K562 (cell line): Measurements from ENCODE around the gene IKBKE. TPM values are rescaled to one million over a fixed set of nuclear protein-coding genes. Genes with fewer than 3 reads are reported as not detected.

Source experiments
- ATAC-seq: fragments of 200-7000 bp; cut with Tn5 transposase; 3 replicates; pipeline ENCODE4 v1.9.1; 2020; ENCODE audit warnings: moderate library complexity
- BruUV-seq: library from RNA; stranded (reverse); fragments of 400-500 nt; replicated peaks from 2 replicates; lab custom pipeline; 2021; lab: Mats Ljungman, UMichigan
- CTCF ChIA-PET: fragments of 300-600 bp; formaldehyde crosslinking; extraction: SDS; loops from one replicate; lab custom pipeline; 2021; ENCODE audit warnings: low intra/inter-chr PET ratio; lab: Yijun Ruan, JAX
- POLR2A ChIA-PET: fragments of 300-600, 350-650 bp; sonication (Branson Sonifier 250); formaldehyde crosslinking; extraction: SDS; loops from one replicate; lab custom pipeline; 2021; ENCODE audit warnings: antibody characterized with exemption, inconsistent platforms; lab: Yijun Ruan, JAX
- DNase-seq, 4 experiments: peaks; one replicate each; pipeline versions ENCODE4 v3.0.0 to v3.0.0-alpha.2; 2011 to 2018; ENCODE audit warnings: low spot score in 3 of 4, mixed read lengths in 3 of 4; ENCODE audit errors: extremely low read depth in 1 of 4
- FAIRE-seq: peaks from 2 replicates; lab custom pipeline; 2011; peaks lifted over from hg19 to GRCh38; lab: Jason Lieb, UNC
- H2AFZ ChIP-seq: 2 replicates; pipeline ENCODE4 v1.6.0; 2011; ENCODE audit warnings: low read depth, low read length, control low read depth, inconsistent platforms
- H3K27ac ChIP-seq: fragments of 200-600 bp; 3 replicates; pipeline ENCODE4 v1.8.0; 2011; ENCODE audit warnings: low read depth, mild to moderate bottlenecking, control low read depth, inconsistent platforms, low read length, moderate library complexity, mixed read lengths; ENCODE audit errors: extremely low read depth
- H3K27me3 ChIP-seq, 2 experiments: fragments of 300-600 bp in 1 of 2; 2 replicates in 1 of 2; 3 replicates in 1 of 2; pipeline versions ENCODE4 v1.6.0 to v1.8.0; 2011; ENCODE audit warnings: inconsistent platforms in 2 of 2, low read length in 2 of 2, mild to moderate bottlenecking in 1 of 2, mixed read lengths in 1 of 2, moderate library complexity in 1 of 2; ENCODE audit not compliant: control insufficient read depth in 2 of 2, insufficient read depth in 2 of 2
- H3K36me3 ChIP-seq: fragments of 300-600 bp; 3 replicates; pipeline ENCODE4 v1.8.0; 2011; ENCODE audit warnings: mild to moderate bottlenecking, low read length, inconsistent platforms; ENCODE audit not compliant: control insufficient read depth, insufficient read depth
- H3K4me1 ChIP-seq, 2 experiments: fragments of 200-600 bp in 1 of 2; replicated peaks in 1 of 2; 2 replicates in 1 of 2; 3 replicates in 1 of 2; pipeline versions ENCODE4 v1.5.1 to v1.8.0; 2011; ENCODE audit warnings: inconsistent platforms in 2 of 2, low read length in 2 of 2, mild to moderate bottlenecking in 1 of 2, mixed read lengths in 1 of 2, moderate library complexity in 1 of 2; ENCODE audit not compliant: control insufficient read depth in 2 of 2, insufficient read depth in 2 of 2
- H3K4me2 ChIP-seq: 2 replicates; pipeline ENCODE4 v1.6.1; 2011; ENCODE audit warnings: low read length, control low read depth, inconsistent platforms, mixed read lengths; ENCODE audit not compliant: insufficient read depth
- H3K4me3 ChIP-seq: fragments of 200-600 bp; sonication (generic), shearing (Covaris generic); 2 replicates; pipeline ENCODE4 v1.5.1; 2016; ENCODE audit warnings: control low read depth, inconsistent platforms
- H3K79me2 ChIP-seq: fragments of 200-600 bp; 3 replicates; pipeline ENCODE4 v1.8.0; 2011; ENCODE audit warnings: low read length, inconsistent platforms; ENCODE audit not compliant: control insufficient read depth, insufficient read depth
- H3K9ac ChIP-seq, 2 experiments: 2 replicates each; pipeline versions ENCODE4 v1.6.0 to v1.6.1; 2011; ENCODE audit warnings: low read depth in 2 of 2, low read length in 2 of 2, control low read depth in 1 of 2, inconsistent platforms in 1 of 2, mild to moderate bottlenecking in 1 of 2, mixed read lengths in 1 of 2; ENCODE audit not compliant: insufficient read depth in 1 of 2
- H3K9me1 ChIP-seq: one replicate; pipeline ENCODE4 v1.6.0; 2011; ENCODE audit warnings: inconsistent platforms, mild to moderate bottlenecking, low read length, moderate library complexity; ENCODE audit not compliant: control insufficient read depth, insufficient read depth
- H3K9me3 ChIP-seq: replicated peaks from 2 replicates; pipeline ENCODE4 v1.5.1; 2011; ENCODE audit warnings: low read depth, low read length, inconsistent platforms; ENCODE audit not compliant: control insufficient read depth, insufficient read depth
- H4K20me1 ChIP-seq: replicated peaks from 2 replicates; pipeline ENCODE4 v1.6.1; 2011; ENCODE audit warnings: low read length, inconsistent platforms, mixed read lengths; ENCODE audit not compliant: control insufficient read depth, insufficient read depth
- CTBP1 ChIP-seq: fragments of 450-650 bp; IDR thresholded peaks from 2 replicates; pipeline ENCODE4 v1.6.1; 2016; ENCODE audit warnings: borderline replicate concordance
- ELF1 ChIP-seq: fragments of 200-800 bp; sonication (Bioruptor generic); IDR thresholded peaks from 2 replicates; pipeline ENCODE4 v1.6.1; 2016; ENCODE audit warnings: missing genetic modification characterization, missing compliant biosample characterization
- HDAC1 ChIP-seq, 2 experiments: fragments of 450-650 bp; IDR thresholded peaks; 2 replicates each; pipeline ENCODE4 v1.6.1; 2016 to 2017; ENCODE audit warnings: inconsistent platforms in 1 of 2, mild to moderate bottlenecking in 1 of 2, moderate library complexity in 1 of 2
- KLF13 ChIP-seq: fragments of 450-650 bp; IDR thresholded peaks from 2 replicates; pipeline ENCODE4 v1.6.1; 2016; ENCODE audit warnings: missing genetic modification characterization, low read depth, mild to moderate bottlenecking, missing compliant biosample characterization, moderate library complexity, borderline replicate concordance
- MTF1 ChIP-seq: fragments of 250-450 bp; sonication (Bioruptor Pico); IDR thresholded peaks from 2 replicates; pipeline ENCODE4 v1.9.0; 2021; ENCODE audit warnings: moderate library complexity, mild to moderate bottlenecking, inconsistent platforms, borderline replicate concordance
- NR3C1 ChIP-seq: sonication (generic); formaldehyde crosslinking; IDR thresholded peaks from 2 replicates; pipeline ENCODE4 v1.8.1; 2022; ENCODE audit warnings: missing genetic modification reagents
- PTBP1 ChIP-seq: fragments of 200-400 bp; formaldehyde crosslinking; IDR thresholded peaks from 2 replicates; pipeline ENCODE4 v1.6.1; 2017; ENCODE audit warnings: low read depth, low read length
- ZNF263 ChIP-seq: sonication (generic); formaldehyde crosslinking; IDR thresholded peaks from 2 replicates; pipeline ENCODE4 v1.8.0; 2022; ENCODE audit warnings: mild to moderate bottlenecking, missing genetic modification reagents, borderline replicate concordance
- ZZZ3 ChIP-seq: fragments of 450-650 bp; IDR thresholded peaks from 2 replicates; pipeline ENCODE4 v1.6.1; 2016; ENCODE audit warnings: antibody characterized with exemption, mild to moderate bottlenecking, moderate library complexity
- WGBS: fragments of 100-300 bp; shearing (Covaris generic); methylation state at CpG from one replicate; pipeline ENCODE4 v1.1.6; 2016; ENCODE audit warnings: low coverage, mixed read lengths; ENCODE audit not compliant: insufficient coverage; ENCODE audit errors: missing lambda C conversion rate; 5-methylcytosine and 5-hydroxymethylcytosine counted together
- in situ Hi-C: fragments of 300-500 bp; cut with MboI; formaldehyde crosslinking; loops from 4 replicates; pipeline ENCODE4 v1.15.0; 2018; ENCODE audit warnings: inconsistent platforms, mixed read lengths
- intact Hi-C: fragments of 100-400 bp; cut with micrococcal nuclease; formaldehyde crosslinking; loops from 2 replicates; pipeline ENCODE4 v1.14.2; 2022
- polyA plus RNA-seq, 8 experiments: library from polyadenylated mRNA; depleted of rRNA in 4 of 8; stranded (reverse) in 5 of 8; unstranded in 3 of 8; fragments of >200 nt; fragmentation: Nextera tagmentation in 2 of 8; fragmentation: Illumina TruSeq in 1 of 8; extraction: Ambion mirVana in 2 of 8; extraction: Trizol in 1 of 8; gene quantifications; 2 replicates each; pipeline versions ENCODE4 v1.2.1 to v1.2.3, GENCODE V29; 2011 to 2014; ENCODE audit warnings: inconsistent platforms in 1 of 8, missing spikeins in 1 of 8
- total RNA-seq, 7 experiments: library from RNA; depleted of rRNA in 6 of 7; stranded (reverse); fragments of >200 nt in 6 of 7; fragmentation: Illumina TruSeq in 2 of 7; extraction: Trizol in 2 of 7; gene quantifications; 2 replicates each; pipeline versions ENCODE4 v1.2.1 to v1.2.3, GENCODE V29; 2011 to 2021; ENCODE audit warnings: low replicate concordance in 1 of 7
- TF ChIP-seq, protein P1 (sequence below): IDR thresholded peaks from 2 replicates; pipeline ENCODE4 v1.6.1; 2011; ENCODE audit warnings: borderline replicate concordance, low read depth, mild to moderate bottlenecking, moderate library complexity, low read length; ENCODE audit not compliant: insufficient read depth, poor library complexity, severe bottlenecking
- TF ChIP-seq, protein P2 (sequence below): fragments of 450-650 bp; formaldehyde crosslinking; IDR thresholded peaks from 2 replicates; pipeline ENCODE4 v1.4.0; 2020; ENCODE audit warnings: mild to moderate bottlenecking, moderate library complexity
- TF ChIP-seq, protein P3 (sequence below): IDR thresholded peaks from 2 replicates; pipeline ENCODE4 v1.6.1; 2014; ENCODE audit warnings: antibody characterized with exemption

The IKBKE gene
- total and polyA plus RNA-seq, 9 of the 15 experiments (the other 6 are each of a cell fraction or from before 2014, with no cell fraction given), result 2.3 to 9.0 (median 4.8) TPM

DNA sequence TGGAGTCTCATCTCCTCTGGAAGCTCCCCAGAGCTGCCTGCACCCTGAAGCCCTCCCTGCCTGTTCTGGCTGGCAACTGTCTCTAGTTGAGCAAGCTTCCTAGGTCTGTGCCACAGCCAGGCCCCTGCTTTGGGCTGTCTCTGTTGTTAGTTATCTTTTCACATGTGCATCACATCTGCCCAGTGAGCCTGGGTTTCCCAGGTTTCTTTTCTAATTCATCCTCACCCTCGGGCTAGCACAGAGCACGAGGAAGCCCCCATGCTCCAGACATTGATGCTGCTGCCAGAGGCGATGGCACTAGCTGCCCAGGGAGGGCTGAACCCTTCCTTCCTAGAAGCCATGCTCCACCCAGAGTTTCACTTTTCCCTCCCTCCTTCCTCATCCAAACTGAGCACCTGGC is 64.3 kb downstream of the IKBKE start:
- intact Hi-C loops, result loop anchor here (2.0 kb wide), 1 partner anchor 30 kb away; no protein-coding TSS in a partner anchor
- POLR2A ChIA-PET, result interaction anchor here (0.6 to 2.0 kb wide), 4 partner anchors 13 to 1600 kb away, joined by 3 to 5 read pairs (median 4); no protein-coding TSS in a partner anchor
- Histone ChIP-seq H3K4me2 (no peak overlapping the region), H3K4me1 (no peaks in the 10 kb centered on the region), H3K27ac (no peak overlapping the region), H3K4me3 (no peak overlapping the region), H3K9me3 (no peaks in the 10 kb centered on the region), H3K27me3 (peaks cover 5 to 34% of the 10 kb centered on the region in 2 experiments; a peak in 4 of 5 replicates), H3K9ac (no peak overlapping the region), H3K9me1 (no peaks in the 10 kb centered on the region), H2AFZ (no peak overlapping the region), H3K36me3 (no peaks in the 10 kb centered on the region), H3K79me2 (no peaks in the 10 kb centered on the region), H4K20me1 (no peaks in the 10 kb centered on the region)
- DNase-seq (no peak), FAIRE-seq (no peak), ATAC-seq (no peak)
- BruUV-seq, result no TSS peak
- in situ Hi-C loops, result no loop called here
- TF ChIP-seq HDAC1 (IDR thresholded peaks at IDR 0.05), result no peak
- TF ChIP-seq PTBP1, result no peak
- TF ChIP-seq, protein P1, sequence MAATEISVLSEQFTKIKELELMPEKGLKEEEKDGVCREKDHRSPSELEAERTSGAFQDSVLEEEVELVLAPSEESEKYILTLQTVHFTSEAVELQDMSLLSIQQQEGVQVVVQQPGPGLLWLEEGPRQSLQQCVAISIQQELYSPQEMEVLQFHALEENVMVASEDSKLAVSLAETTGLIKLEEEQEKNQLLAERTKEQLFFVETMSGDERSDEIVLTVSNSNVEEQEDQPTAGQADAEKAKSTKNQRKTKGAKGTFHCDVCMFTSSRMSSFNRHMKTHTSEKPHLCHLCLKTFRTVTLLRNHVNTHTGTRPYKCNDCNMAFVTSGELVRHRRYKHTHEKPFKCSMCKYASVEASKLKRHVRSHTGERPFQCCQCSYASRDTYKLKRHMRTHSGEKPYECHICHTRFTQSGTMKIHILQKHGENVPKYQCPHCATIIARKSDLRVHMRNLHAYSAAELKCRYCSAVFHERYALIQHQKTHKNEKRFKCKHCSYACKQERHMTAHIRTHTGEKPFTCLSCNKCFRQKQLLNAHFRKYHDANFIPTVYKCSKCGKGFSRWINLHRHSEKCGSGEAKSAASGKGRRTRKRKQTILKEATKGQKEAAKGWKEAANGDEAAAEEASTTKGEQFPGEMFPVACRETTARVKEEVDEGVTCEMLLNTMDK, result no peak
- TF ChIP-seq MTF1 (CRISPR knock-in tag), result no peak
- TF ChIP-seq, protein P2, sequence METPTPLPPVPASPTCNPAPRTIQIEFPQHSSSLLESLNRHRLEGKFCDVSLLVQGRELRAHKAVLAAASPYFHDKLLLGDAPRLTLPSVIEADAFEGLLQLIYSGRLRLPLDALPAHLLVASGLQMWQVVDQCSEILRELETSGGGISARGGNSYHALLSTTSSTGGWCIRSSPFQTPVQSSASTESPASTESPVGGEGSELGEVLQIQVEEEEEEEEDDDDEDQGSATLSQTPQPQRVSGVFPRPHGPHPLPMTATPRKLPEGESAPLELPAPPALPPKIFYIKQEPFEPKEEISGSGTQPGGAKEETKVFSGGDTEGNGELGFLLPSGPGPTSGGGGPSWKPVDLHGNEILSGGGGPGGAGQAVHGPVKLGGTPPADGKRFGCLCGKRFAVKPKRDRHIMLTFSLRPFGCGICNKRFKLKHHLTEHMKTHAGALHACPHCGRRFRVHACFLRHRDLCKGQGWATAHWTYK (CRISPR knock-in tag), result no peak
- TF ChIP-seq, protein P3, sequence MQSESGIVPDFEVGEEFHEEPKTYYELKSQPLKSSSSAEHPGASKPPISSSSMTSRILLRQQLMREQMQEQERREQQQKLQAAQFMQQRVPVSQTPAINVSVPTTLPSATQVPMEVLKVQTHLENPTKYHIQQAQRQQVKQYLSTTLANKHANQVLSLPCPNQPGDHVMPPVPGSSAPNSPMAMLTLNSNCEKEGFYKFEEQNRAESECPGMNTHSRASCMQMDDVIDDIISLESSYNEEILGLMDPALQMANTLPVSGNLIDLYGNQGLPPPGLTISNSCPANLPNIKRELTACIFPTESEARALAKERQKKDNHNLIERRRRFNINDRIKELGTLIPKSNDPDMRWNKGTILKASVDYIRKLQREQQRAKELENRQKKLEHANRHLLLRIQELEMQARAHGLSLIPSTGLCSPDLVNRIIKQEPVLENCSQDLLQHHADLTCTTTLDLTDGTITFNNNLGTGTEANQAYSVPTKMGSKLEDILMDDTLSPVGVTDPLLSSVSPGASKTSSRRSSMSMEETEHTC, result no peak
- no peak for TF ChIP-seq ZZZ3
- TF ChIP-seq CTBP1, result no peak
- TF ChIP-seq KLF13, result no peak
- no peak for TF ChIP-seq ELF1 (tag)
- no peak for TF ChIP-seq NR3C1
- TF ChIP-seq ZNF263, result no peak
- CTCF ChIA-PET, result no interaction called here
- WGBS, result 0% methylated on average over 3 of the region's 3 CpGs
